ENCODE measurements around the gene TRNT1. TPM values are rescaled to one million over a fixed set of nuclear protein-coding genes. Genes with fewer than 3 reads are reported as not detected.
A peak's percentile ranks its signal among the peaks of the same experiment; 100 is the strongest.

The TRNT1 gene
- total and polyA plus RNA-seq, 2 experiments from 2014 or later, result 33.9 to 36.4 TPM

DNA sequence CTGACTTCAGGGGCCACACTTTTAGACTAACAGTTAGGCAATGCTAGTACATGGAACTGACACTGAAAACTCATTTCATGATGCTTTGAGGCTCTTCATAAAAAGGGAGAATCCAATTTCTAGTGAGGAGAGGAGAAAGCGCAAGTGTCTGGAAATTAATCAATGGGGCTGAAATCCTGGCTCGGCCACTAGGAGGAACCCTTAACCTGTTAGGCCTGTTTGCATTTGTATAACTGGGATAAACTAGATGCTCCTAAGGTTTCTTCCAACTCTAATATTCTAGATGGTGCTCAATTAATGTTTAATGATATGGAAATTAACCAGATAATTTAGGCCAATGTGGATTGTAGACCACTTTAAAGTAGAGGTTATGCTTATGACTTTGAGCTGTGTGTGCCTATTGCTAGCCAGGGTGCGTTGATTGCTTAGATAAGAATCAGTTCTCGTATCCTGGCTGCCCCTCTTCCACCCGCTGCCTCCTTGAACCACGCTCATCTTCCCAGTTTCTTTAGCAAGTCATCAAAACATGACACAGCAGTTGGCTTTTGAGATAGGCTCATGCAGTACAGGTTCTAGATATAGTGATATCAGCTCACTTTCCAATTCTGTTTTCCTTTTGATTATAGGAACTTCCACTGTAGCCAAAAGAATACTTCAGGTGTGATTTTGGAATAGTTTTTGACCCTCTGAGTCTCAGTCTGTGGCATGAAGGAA is 69.6 kb downstream of the TRNT1 start:
- Histone ChIP-seq H3K4me3 (no peak overlapping the region), H3K27ac (ENCODE audit: low read depth) (no peak overlapping the region), H3K79me2 (replicated peaks; ENCODE audit: insufficient read depth) (no peaks in the 10 kb centered on the region), H3K9me2 (ENCODE audit: insufficient read depth) (no peaks in the 10 kb centered on the region), H3K27me3 (ENCODE audit: insufficient read depth) (no peaks in the 10 kb centered on the region), H3K4me2 (no peak overlapping the region), H3K36me3 (ENCODE audit: insufficient read depth) (no peaks in the 10 kb centered on the region), H3F3A (replicated peaks; ENCODE audit: low read depth) (no peaks in the 10 kb centered on the region), H3K4me1 (ENCODE audit: insufficient read depth) (no peaks in the 10 kb centered on the region), H2AFZ (no peak overlapping the region), H4K20me1 (replicated peaks; ENCODE audit: insufficient read depth) (no peaks in the 10 kb centered on the region)
- Mint-ChIP-seq H3K27ac (no peak overlapping the region), H3K36me3 (ENCODE audit: low read depth) (0 out of 3 replicates have a peak, but pooled peaks cover 3% of the 10 kb centered on the region), H3K27me3 (ENCODE audit: insufficient read depth, low read depth, poor library complexity) (no peaks in the 10 kb centered on the region), H3K4me1 (no peaks in the 10 kb centered on the region), H3K4me3 (no peak overlapping the region), H3K9me3 (peaks cover 60% of the 10 kb centered on the region)
- DNase-seq (ENCODE audit: low spot score), result peak; percentile 52
- no peak for ATAC-seq
- TF ChIP-seq, protein P1, sequence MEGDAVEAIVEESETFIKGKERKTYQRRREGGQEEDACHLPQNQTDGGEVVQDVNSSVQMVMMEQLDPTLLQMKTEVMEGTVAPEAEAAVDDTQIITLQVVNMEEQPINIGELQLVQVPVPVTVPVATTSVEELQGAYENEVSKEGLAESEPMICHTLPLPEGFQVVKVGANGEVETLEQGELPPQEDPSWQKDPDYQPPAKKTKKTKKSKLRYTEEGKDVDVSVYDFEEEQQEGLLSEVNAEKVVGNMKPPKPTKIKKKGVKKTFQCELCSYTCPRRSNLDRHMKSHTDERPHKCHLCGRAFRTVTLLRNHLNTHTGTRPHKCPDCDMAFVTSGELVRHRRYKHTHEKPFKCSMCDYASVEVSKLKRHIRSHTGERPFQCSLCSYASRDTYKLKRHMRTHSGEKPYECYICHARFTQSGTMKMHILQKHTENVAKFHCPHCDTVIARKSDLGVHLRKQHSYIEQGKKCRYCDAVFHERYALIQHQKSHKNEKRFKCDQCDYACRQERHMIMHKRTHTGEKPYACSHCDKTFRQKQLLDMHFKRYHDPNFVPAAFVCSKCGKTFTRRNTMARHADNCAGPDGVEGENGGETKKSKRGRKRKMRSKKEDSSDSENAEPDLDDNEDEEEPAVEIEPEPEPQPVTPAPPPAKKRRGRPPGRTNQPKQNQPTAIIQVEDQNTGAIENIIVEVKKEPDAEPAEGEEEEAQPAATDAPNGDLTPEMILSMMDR (conservative IDR thresholded peaks at IDR 0.05; ENCODE audit: low read depth in 2 of 2), result peak; percentile 78 to 88
- TF ChIP-seq EZH2phosphoT487 (IDR thresholded peaks at IDR 0.05; ENCODE audit: unreplicated experiment), result no peak

Small RNA genes lying within 50 kb of the gene (small RNA-seq; reads per million reads assigned to genes)
- gene RF00416 (ENCODE audit: low replicate concordance), result not detected

Other genes with a start within 250 kb of the TRNT1 start
- gene IL5RA, start 16.6 kb upstream of the TRNT1 start, total RNA-seq (2014; rRNA removed; shearing (Covaris generic)), result 0.31 TPM in 1 of 2 replicates, not detected in the other
- not detected in 2 replicates for gene IL5RA, start 16.6 kb upstream of the TRNT1 start, polyA plus RNA-seq (2016; fragmentation: Nextera tagmentation; extraction: Ambion mirVana)
- 32.6 and 33.6 TPM in 2 replicates for gene CRBN, start 52.8 kb downstream of the TRNT1 start, total RNA-seq (2014; rRNA removed; shearing (Covaris generic))
- 29.9 and 41.7 TPM in 2 replicates for gene CRBN, start 52.8 kb downstream of the TRNT1 start, polyA plus RNA-seq (2016; fragmentation: Nextera tagmentation; extraction: Ambion mirVana)